Skeletal muscle cell (primary cell): Measurements from ENCODE around the gene AK8.

Experiments used
- DNase-seq: peaks from one replicate; pipeline ENCODE4 v3.0.0-alpha.2; 2010; ENCODE audit warnings: low read depth
- H3K4me3 ChIP-seq: 2 replicates; pipeline ENCODE4 v1.5.1; 2011; ENCODE audit warnings: low read depth, mild to moderate bottlenecking, control low read depth, low read length, moderate library complexity

AK8 gene

DNA sequence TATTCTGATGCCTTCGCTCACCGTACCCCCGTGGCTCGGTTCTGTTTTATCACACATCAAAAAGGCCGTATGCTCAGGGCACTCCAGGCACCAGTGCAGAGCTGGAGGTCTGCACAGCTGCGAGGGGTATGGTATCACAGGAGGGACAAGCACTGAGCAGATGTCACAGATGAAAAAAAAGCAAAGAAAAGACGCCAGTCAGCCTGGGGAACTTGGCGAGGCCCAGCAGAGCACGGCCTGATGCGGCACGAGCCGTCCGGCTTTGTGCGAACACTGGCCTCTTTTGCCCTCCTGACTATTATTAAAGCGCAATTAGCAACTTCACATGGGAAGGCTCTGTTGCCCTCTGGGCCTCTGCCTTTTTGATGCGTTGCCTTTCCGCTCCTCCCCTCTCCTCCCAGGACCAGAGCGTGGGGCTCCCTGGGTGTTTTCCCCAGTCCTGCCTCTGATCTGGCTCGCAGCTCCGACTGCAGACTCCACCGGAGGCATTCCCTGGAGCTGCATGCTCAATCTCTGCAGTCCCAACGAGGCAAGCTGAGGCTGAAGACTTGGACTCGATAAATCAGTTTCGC lies 44.4 kb downstream of the AK8 start:
- DNase-seq = no peak
- H3K4me3 ChIP-seq = no peak overlapping the region

- no peak for DNase-seq
- no peak overlapping the region for H3K4me3 ChIP-seq
These were observed 45.8 kb downstream of the AK8 start for GRCh38 chr9:132832171-132832881.

- H3K4me3 ChIP-seq = no peak overlapping the region
- no peak for DNase-seq
These were observed 49.8 kb downstream of the AK8 start for GRCh38 chr9:132828201-132828770.

GRCh38 chr9:132827366-132827765 lies 50.7 kb downstream of the AK8 start:
- H3K4me3 ChIP-seq = no peak overlapping the region
- no peak for DNase-seq

GRCh38 chr9:132826621-132827365 lies 51.3 kb downstream of the AK8 start:
- H3K4me3 ChIP-seq = no peak overlapping the region
- DNase-seq = no peak

GRCh38 chr9:132826131-132826530 lies 52.0 kb downstream of the AK8 start:
- no peak for DNase-seq
- no peak overlapping the region for H3K4me3 ChIP-seq

DNA sequence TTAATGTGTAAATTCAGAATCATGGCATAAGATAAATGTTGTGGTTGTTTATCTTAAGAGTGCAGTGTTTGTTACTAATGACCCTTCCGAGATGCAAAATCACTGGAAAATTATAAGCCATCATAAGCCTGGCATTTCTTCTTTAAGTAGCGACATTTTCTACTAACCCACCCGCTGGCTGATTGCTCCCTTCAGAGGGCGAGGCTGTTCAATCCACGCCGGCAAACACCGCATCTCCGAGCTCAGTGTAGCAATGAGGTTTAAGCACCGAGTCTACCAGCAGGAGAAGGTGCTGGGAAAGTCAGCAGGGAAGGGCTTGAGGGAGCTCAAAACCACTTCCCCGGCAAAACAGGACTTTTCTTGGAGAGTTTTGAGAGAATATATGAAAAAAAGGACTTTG lies 52.7 kb downstream of the AK8 start:
- DNase-seq = no peak
- no peak overlapping the region for H3K4me3 ChIP-seq

DNA sequence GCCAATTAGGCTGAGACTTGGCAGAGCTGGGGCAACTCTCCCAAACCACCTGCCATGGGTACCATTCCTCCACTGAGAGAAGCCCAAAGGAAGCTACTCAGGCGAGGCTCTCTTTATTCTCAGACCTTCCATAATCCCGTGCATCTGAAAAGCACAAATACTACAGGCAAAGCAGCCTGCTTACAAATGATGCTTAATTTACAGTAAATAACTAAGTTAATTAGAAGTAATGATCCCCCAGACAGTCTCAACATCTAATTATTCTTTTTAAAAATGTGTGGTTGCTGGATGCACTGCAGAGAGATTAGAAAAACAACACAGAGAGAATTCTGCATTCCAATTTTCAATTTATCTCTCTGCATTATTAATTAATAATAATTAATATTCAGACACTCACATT lies 53.1 kb downstream of the AK8 start:
- H3K4me3 ChIP-seq = no peak overlapping the region
- DNase-seq = no peak

DNA sequence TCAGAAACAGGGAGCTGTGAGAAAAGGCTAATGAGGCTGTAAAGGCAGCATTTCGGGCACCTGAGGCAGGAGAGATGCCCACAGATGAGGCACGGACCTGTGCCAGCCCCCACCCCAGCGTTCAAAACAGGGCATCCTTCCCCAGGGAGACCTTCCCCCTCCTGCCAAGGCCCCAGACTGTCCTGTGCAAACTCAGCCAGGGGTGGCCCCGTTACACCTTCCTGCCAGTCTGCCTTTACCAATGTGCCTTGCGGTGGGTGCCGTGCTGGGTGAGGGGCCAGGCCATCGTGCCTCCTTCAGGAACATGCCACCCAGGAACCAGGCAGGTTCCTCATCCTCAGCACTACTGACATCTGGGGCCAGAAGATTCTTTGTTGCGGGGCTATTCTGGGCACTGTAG lies 53.9 kb downstream of the AK8 start:
- no peak for DNase-seq
- H3K4me3 ChIP-seq = no peak overlapping the region

DNA sequence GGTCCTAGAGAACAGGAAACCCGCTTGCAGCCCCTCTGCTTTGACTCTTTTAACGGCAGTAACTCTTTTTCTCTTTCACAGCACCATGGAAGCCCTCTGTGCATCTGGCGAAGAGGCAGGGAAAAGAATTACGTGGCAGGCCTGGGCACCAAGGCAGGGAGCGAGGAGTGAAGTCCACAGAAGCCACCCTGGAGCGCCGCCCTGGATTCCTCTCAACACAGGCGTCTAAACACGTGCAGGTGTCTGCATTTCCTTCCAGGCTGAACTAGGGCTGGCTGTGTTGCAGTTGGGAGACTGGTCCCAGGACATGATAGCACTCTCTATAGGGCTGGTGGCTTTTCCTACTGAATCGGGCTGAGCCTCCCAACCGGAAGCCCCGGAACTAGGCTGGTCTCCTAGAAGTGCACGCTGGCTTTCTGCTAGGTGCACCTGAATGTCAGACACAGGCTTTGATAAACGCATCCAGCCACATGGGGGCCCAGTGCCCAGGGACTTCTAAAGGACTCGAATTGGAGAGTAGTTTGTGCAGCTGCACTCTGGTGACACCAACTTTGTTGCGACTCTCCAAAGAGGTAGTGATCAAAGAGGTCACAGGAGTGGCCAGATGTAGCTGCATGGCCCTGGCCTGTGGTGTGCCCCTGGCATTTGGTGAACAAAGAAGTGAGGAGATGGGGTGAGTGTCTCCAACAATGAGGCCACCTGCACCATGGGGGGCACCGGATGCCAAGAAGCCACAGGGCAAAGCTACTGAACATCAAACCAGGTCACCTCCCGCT lies 54.5 kb downstream of the AK8 start:
- no peak overlapping the region for H3K4me3 ChIP-seq
- no peak for DNase-seq

GRCh38 chr9:132820169-132820944 lies 57.7 kb downstream of the AK8 start:
- H3K4me3 ChIP-seq = no peak overlapping the region
- DNase-seq = no peak

GRCh38 chr9:132818588-132818987 lies 59.5 kb downstream of the AK8 start:
- H3K4me3 ChIP-seq = no peak overlapping the region
- no peak for DNase-seq

DNA sequence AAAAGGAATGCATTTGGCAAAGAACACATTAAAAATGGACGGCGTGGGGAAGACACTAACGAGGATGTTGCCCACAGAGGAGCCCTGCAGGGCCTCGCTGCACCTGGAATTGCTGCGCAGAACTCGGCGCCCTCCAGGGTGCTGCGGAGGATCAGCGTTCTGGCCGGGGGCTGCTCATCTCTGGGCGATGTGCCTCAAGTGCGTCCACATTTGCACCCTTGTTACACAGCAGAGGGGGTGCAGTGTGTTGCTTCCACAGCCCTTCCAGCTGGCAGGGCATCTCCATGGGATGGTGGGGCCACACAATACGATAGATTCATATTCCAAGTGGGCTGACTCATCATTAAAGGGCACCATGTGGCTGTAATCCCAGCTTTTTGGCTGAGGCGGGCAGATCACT lies 63.1 kb downstream of the AK8 start:
- no peak overlapping the region for H3K4me3 ChIP-seq
- no peak for DNase-seq

- DNase-seq = no peak
- H3K4me3 ChIP-seq = no peak overlapping the region
These were observed 64.8 kb downstream of the AK8 start for GRCh38 chr9:132813115-132813771.

GRCh38 chr9:132811985-132812384 lies 66.1 kb downstream of the AK8 start:
- DNase-seq = no peak
- H3K4me3 ChIP-seq = no peak overlapping the region

GRCh38 chr9:132810314-132810713 lies 67.8 kb downstream of the AK8 start:
- no peak overlapping the region for H3K4me3 ChIP-seq
- DNase-seq = no peak

DNA sequence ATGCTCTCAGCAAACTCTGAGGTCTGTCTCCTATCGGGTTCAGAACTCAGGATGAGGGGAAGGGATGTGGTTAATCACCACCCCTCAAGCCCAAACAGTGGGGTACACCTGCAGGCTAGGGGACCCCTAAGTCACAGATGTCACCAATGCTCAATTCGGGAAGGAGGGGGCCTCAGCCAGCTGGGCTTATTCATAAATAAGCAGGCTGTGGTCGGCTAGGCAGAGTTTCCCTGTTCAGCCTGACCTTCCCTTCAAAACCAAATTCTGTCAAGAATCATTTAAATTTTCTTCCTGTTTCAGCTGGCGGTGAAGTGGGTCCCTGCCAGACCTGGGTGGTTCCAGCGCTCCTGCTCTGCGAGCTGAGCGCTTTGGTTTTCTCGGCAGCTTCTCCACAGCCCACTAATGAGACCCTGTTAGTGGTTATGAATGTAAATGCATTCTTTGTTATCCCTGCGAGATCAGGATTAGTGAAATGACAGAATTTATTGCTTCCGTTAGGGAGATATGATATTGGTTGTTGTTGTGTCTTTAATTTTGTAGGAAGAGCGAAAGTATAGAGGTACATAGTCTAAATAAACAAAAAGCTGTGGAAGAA lies 68.3 kb downstream of the AK8 start:
- no peak overlapping the region for H3K4me3 ChIP-seq
- DNase-seq = no peak

DNA sequence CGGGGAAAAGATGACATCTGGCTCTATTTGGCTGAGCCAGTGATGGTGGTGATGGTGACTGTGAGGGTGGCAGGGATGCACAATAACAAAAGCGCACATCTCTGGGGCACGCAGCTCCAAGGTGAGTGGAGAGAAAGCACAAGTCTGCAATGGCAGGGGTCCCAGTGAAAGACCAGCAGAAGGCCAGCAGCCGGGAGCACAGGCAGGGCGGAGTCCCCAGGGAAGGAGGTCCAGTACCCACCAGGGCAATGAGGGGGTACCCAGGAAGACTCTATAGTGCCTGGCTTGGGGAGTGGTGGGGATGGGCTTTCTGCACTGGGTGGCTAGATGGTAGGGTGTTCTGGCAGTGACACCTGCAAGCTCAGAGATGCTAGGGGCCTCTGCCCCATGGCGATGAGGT lies 69.4 kb downstream of the AK8 start:
- no peak for DNase-seq
- H3K4me3 ChIP-seq = no peak overlapping the region
